GM18508 (cell line): ENCODE measurements around the gene GSTM4.
"Not testable (repeated sequence)": the region's sequence is repeated elsewhere in the genome, so short reads cannot be mapped to it uniquely, and the experiment has no call there.

ENCODE experiments used
- ATAC-seq: cut with Tn5 transposase; IDR thresholded peaks from one replicate; pipeline ENCODE4 v1.9.1; 2021; ENCODE audit warnings: moderate number of reproducible peaks; ENCODE audit not compliant: insufficient read depth, unreplicated experiment

GSTM4 gene

GRCh38 chr1:109695138-109695537 lies 39.2 kb downstream of the GSTM4 start:
- not testable (repeated sequence) for ATAC-seq

DNA sequence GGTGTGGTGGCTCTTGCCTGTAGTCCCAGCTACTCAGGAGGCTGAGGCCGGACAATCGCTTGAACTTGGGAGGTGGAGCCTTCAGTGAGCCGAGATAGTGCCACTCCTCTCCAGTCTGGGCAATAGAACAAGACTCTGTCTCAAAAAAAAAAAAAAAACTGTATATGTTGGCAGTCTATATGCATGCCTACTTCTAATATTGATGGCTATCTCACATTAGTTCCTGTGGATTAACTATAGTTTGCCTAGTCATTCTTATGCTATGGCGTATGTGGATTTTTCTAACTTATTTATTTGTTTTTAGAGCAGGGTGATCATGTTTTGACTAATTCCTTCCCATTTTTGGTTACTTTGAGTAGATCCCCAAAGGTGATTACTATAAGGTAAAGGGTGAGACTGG lies 41.2 kb downstream of the GSTM4 start:
- no peak for ATAC-seq

DNA sequence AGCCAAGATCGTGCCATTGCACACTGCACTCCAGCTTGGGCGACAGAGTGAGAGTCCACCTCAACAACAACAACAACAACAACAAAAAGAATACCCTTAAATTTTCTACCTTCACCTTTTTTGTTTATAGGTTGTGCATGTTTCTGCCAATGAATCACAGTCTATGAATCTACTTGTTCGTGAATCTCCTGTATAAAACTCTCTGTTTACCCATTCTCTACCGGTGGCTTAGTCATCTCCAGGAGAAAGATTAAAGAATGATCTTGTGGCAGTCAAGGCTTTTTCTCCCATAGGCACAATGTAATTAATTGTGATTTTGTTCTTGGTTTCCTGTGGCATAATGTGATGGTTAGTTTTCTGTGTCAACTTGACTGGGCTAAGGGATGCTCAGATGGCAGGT lies 42.0 kb downstream of the GSTM4 start:
- ATAC-seq = not testable (repeated sequence)

- not testable (repeated sequence) for ATAC-seq
Observed at GRCh38 chr1:109702940-109703339, 47.0 kb downstream of the GSTM4 start.

DNA sequence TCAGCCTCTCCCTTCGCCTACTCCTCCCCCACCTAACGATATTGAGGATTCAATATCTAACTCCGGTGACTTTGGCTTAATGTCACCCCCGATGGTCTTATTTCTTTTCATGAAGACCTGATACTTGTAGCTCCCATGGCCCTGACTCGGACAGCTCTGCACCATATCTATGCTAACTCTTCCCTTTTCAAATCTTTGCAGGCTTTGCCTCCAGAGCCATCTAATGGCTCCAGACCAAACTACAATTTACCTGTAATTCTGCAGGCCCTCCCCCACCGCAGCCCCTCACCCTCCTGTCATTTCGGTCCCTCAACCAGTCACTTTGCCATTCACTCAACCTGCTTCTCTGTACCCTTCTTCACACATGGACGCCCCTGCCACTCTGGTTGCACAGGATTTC lies 48.3 kb downstream of the GSTM4 start:
- no peak for ATAC-seq

GRCh38 chr1:109705411-109705810 lies 49.5 kb downstream of the GSTM4 start:
- ATAC-seq = no peak

GRCh38 chr1:109708949-109709348 lies 53.0 kb downstream of the GSTM4 start:
- not testable (repeated sequence) for ATAC-seq

DNA sequence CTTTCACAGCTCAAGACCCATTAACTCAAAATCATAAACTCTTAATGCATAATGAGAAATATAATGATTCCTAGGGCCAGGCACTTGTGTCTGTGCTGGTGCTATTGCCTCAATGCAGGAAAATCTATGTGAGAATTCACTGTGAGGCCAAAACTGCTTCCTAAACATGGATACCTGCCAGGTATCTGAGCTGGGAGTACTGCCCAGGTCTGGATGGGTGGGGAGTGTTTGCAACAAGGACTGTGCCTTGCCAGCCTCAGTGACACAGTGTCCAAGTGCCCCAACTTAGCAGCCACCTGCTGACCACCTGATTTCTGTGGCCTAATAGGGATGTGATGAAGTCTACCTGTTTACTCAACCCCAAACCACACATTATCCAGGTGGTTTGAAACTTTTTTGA lies 53.9 kb downstream of the GSTM4 start:
- not testable (repeated sequence) for ATAC-seq
